GM18499 (cell line): Measurements from ENCODE around the gene DEGS2.
"Not testable (repeated sequence)": the region's sequence is repeated elsewhere in the genome, so short reads cannot be mapped to it uniquely, and the experiment has no call there.

Experiments used
- ATAC-seq: cut with Tn5 transposase; IDR thresholded peaks from one replicate; pipeline ENCODE4 v1.9.1; 2021; ENCODE audit warnings: moderate number of reproducible peaks; ENCODE audit not compliant: insufficient read depth, unreplicated experiment

DEGS2 gene

GRCh38 chr14:100181876-100182551 is 22.6 kb upstream of the DEGS2 start:
- not testable (repeated sequence) for ATAC-seq

- not testable (repeated sequence) for ATAC-seq
These were observed 21.2 kb upstream of the DEGS2 start for GRCh38 chr14:100180671-100181070.

GRCh38 chr14:100178691-100179090 is 19.2 kb upstream of the DEGS2 start:
- ATAC-seq = no peak

GRCh38 chr14:100176811-100177327 is 17.4 kb upstream of the DEGS2 start:
- ATAC-seq = no peak

- no peak for ATAC-seq
These were observed 13.9 kb upstream of the DEGS2 start for GRCh38 chr14:100173353-100173752.

- no peak for ATAC-seq
These were observed 13.4 kb upstream of the DEGS2 start for GRCh38 chr14:100172811-100173210.

- ATAC-seq = no peak
These were observed 11.4 kb upstream of the DEGS2 start for GRCh38 chr14:100170880-100171279.

GRCh38 chr14:100168506-100168905 is 9.1 kb upstream of the DEGS2 start:
- ATAC-seq = no peak

GRCh38 chr14:100165831-100166440 is 6.5 kb upstream of the DEGS2 start:
- no peak for ATAC-seq

GRCh38 chr14:100165376-100165775 is 5.9 kb upstream of the DEGS2 start:
- ATAC-seq = no peak

- no peak for ATAC-seq
These were observed 1.1 kb upstream of the DEGS2 start for GRCh38 chr14:100160534-100160916.

GRCh38 chr14:100159865-100160533 is 554 bp upstream of the DEGS2 start:
- ATAC-seq = no peak

- no peak for ATAC-seq
These were observed 815 bp downstream of the DEGS2 start for GRCh38 chr14:100158566-100159093.

GRCh38 chr14:100157548-100158232 is 1.8 kb downstream of the DEGS2 start:
- ATAC-seq = not testable (repeated sequence)

GRCh38 chr14:100156776-100157175 is 2.7 kb downstream of the DEGS2 start:
- no peak for ATAC-seq

GRCh38 chr14:100155756-100156616 is 3.5 kb downstream of the DEGS2 start:
- no peak for ATAC-seq

- ATAC-seq = no peak
These were observed 4.3 kb downstream of the DEGS2 start for GRCh38 chr14:100155049-100155621.

- no peak for ATAC-seq
These were observed 5.9 kb downstream of the DEGS2 start for GRCh38 chr14:100153560-100153959.

- no peak for ATAC-seq
These were observed 7.4 kb downstream of the DEGS2 start for GRCh38 chr14:100152091-100152490.
